VCaP (cell line): Measurements from ENCODE around the gene TMTC1.

ENCODE experiments used
- H3K27ac ChIP-seq: fragments of 450-650 bp; 2 replicates; pipeline ENCODE4 v1.5.1; 2017
- TF ChIP-seq, protein P1 (sequence below): fragments of 450-650 bp; conservative IDR thresholded peaks from 2 replicates; pipeline ENCODE4 v1.5.1; 2017; ENCODE audit warnings: mild to moderate bottlenecking, moderate library complexity

The TMTC1 gene

GRCh38 chr12:29497588-29497987, 286.2 kb downstream of the TMTC1 start, which contains the start of gene OVCH1:
Gene OVCH1 (minus strand): TSS chr12:29497686. CDS start chr12:29497686, 0 bp downstream.
- TF ChIP-seq, protein P1, sequence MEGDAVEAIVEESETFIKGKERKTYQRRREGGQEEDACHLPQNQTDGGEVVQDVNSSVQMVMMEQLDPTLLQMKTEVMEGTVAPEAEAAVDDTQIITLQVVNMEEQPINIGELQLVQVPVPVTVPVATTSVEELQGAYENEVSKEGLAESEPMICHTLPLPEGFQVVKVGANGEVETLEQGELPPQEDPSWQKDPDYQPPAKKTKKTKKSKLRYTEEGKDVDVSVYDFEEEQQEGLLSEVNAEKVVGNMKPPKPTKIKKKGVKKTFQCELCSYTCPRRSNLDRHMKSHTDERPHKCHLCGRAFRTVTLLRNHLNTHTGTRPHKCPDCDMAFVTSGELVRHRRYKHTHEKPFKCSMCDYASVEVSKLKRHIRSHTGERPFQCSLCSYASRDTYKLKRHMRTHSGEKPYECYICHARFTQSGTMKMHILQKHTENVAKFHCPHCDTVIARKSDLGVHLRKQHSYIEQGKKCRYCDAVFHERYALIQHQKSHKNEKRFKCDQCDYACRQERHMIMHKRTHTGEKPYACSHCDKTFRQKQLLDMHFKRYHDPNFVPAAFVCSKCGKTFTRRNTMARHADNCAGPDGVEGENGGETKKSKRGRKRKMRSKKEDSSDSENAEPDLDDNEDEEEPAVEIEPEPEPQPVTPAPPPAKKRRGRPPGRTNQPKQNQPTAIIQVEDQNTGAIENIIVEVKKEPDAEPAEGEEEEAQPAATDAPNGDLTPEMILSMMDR = no peak

DNA sequence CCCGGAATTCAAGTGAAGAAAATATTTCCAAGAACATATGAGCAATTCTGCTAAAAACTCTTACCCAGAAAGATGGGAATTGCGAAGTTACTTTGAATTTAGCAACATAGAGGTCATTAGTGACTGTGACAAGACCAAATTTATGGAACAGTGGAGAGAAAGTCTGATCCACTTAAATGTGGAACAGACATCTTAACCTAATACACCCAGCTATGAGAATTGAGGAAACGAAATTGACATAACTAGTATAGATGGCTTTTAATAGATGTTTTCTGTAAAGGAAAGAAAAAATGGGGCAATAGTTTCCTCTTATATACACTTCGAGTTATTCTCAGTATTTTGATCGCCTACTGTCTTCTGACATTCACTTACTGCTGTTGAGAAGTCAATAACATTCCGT, 290.9 kb downstream of the TMTC1 start:
- TF ChIP-seq, protein P1 = no peak
- no peak overlapping the region for H3K27ac ChIP-seq

More at GRCh38 chr12:29497588-29497987, 286.2 kb downstream of the TMTC1 start, which contains the start of gene OVCH1:
- no peak within 1 kb of the TSS for H3K27ac ChIP-seq

DNA sequence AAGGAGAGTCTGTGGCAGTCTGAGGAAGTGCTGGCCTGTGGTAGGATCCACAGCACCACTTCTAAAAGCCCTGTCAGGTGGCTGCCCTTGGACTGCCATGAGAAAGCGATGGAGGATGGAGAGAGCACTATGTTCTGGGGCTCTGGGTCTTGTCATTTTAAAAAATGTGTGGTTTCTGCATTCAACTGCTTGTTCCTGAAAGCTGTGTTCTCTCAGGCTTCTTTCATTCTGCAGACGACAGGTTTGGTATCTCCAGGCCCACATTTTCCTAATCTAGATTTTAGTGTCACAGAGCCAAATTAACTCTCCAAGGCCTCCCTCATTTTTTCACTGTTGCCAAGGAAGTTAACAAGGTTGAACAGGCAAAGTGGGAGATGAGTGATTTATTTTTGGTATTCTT, 296.8 kb downstream of the TMTC1 start:
- H3K27ac ChIP-seq = no peak overlapping the region
- TF ChIP-seq, protein P1 = no peak

DNA sequence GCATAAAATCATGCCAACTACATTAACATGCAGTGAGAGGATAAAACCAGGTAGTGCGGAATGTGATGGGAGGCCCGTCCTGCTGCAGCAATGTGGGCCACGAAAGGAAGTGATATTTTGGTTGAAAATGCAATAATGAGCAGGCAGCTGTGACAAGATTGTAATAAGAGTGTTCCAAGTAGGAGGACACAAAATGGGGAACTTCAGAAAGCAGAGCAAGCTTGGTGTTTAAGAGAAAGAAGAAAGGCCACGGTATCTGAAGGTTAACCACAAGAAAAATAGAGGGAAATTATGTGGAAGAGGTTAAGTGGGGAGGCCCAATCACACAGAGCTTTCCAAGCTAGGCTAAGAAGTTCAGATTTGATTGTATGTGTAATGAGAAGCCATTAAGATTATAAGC, 320.5 kb downstream of the TMTC1 start:
- no peak overlapping the region for H3K27ac ChIP-seq
- TF ChIP-seq, protein P1 = no peak

DNA sequence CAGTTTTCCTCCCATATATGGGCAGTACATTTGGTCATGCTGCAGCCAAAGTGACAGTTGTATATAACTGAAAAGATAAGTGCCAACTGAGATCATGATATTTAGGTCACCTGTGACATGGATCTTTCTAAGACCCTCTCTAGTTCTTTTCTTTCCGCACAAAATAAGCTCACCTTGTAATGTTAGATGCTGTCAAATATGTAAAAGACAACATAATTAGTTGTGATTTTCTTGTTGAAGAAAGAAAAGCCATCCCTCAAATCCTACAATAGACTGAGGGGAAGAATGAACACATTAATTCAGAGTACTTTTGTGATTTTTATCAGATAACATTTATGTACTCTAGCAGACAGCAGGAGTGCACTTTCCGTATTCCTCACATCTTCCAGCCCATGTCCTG, 323.7 kb downstream of the TMTC1 start:
- TF ChIP-seq, protein P1 = no peak
- no peak overlapping the region for H3K27ac ChIP-seq

DNA sequence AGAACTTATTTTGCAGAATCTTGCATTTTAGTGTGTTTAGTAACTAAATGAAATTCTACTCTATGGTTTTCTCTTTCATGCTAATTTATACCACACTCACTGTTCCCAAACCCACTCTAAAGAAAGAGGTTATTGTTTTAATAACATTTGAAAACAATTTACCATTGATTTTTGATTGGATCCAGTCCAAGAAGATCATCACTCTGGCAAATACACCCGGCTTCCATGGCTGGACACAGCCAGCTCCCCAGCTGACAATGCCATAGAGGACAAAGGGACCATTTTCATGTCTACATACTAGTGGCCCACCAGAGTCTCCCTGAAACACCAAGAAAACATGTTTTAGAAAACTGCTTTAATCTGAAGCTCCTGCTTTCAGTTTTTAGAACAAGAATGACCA, 328.7 kb downstream of the TMTC1 start:
- H3K27ac ChIP-seq = no peak overlapping the region
- TF ChIP-seq, protein P1 = no peak

- TF ChIP-seq, protein P1 = no peak
- no peak overlapping the region for H3K27ac ChIP-seq
These were observed 331.9 kb downstream of the TMTC1 start for GRCh38 chr12:29451888-29452287.
